SHP77 (cell line): ENCODE results near the gene CHCHD6.

ENCODE experiments used
- DNase-seq, 2 experiments: peaks; one replicate each; lab custom pipeline; 2025; lab: John Stamatoyannopoulos, UW

Gene CHCHD6

DNA sequence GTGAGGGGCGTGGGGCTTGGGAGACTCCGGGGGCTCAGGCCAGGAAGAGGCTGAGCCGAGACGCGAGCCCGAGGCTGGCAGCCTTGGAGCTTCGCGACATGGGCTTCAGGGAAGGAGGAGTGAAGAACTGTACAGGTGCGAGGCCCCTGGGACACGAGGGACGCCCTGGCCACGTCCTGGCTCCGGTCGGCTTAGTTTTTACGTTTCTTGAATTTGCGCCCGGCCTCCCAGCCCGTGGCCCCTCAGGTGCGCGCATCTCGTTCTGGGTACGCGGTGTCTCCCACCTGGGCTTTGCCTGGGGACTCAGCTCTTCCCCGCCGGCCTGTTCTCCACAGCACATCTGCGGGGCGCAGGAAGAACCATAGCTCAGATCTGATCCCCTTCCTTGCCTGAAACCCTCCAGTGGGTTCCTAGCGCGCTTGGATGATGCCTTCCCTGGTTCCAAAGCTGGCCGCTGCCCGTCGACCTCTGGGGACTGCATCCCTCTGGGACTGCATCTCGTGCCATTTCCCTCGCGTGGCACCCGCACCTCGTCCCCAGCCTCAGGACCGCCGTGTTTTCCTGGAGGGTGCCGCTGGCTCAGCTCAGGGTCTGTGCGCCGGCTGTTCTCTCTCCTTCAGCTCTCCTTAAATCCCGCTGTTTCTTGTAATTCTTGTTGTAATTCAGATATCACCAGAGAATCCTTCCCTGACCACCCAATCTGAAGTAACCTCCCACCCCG lies 614 bp downstream of the CHCHD6 start:
- DNase-seq: peak in 1 of 2 experiments; percentile 1

DNA sequence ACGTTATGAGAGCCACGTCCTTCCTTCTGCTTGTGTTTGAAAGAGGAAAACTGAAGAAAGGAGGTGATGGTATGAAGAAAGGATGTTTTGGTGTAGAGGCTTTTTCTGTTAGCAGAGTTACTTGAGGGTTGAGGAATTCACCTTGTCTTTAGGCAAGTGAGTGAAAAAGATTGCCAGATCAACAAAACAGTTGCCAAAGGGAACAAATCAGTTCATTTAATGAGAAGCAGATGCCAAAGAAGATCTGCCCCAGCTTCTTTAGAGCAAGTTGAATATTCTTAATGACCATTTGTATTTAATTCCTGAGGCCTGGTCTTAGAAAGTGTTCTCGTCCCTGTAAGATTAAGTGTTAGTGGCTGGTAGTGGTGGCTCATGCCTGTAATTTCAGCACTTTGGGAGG lies 2.6 kb downstream of the CHCHD6 start:
- no peak for DNase-seq

DNA sequence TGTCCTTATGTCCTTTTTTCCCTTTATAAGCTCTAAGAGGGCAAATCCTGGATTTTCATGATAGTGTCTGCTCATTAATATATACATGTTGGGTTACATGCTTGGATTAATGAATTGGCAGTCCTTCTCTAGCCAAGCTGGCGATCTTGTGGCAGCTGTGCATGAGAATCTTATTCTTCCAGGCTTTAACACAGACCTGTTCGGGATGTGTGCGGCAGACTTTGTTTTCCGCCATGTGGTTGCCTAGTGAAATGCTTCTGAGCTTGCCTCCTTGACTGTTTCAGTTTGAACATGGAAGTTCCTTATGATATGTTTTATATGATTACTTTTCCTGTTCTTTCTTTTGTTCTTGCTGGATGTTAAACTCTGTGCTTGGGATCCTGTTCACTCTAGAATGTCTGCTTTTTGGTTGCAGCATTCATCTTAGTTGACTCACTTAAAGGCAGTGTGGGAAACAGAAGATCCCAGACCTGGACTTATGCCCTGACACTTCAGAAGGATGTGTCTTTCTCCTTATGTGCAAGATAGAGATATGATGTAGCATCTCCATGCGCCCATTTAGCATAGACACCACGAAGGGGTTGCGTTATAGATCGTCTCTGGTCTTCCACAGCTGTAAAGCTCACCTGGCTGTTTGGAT lies 7.2 kb downstream of the CHCHD6 start:
- no peak for DNase-seq

DNA sequence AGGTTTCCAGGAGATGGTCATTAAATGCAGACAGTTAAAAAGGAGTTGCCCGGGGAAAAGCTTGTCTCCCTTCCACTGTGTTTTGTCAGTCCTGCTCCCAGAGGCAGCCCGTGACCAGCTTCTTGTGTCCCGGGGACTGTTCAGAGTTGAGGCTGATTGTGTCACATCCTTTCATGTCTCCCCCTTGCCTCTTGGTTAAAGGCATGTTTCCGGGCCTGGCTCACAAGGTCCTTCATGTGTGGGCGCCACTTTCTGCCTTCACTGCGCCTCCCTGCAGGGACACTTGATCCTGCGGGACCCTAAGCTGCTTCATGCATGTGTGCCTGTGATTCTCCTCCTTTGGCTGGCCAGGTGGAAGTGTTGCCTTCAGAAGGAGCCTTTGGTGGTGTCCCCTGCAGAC lies 9.2 kb downstream of the CHCHD6 start:
- DNase-seq: no peak

DNA sequence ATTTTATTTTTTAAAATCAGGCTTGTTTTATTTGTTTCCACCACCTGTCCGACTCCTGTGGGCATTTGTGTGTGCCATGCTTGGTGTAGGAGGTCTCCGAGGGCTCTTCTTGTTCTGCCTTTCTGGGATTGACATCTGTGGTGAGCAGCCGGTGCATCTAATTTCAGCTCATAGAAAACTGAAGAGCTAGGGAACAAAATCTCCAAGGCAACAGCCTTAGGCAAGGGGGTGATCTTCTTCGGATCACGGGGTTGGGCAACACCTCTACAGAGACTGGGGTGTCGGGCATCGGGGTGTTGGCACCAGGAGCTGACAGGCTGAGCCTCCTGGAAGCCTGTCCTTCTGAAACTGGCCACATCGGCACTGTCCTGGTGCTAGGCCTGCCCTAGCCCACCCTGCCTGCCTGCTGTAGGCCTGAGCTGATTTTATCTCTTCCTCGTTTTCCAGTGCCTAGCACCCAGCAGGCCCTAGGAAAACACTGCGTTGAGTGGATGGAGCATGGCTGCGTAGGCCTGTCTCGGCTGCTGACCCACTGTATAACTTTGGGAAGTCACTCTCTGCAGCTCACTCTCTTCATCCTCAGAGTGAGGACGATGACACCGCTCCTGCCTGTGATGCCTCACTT lies 10.3 kb downstream of the CHCHD6 start:
- DNase-seq: no peak

DNA sequence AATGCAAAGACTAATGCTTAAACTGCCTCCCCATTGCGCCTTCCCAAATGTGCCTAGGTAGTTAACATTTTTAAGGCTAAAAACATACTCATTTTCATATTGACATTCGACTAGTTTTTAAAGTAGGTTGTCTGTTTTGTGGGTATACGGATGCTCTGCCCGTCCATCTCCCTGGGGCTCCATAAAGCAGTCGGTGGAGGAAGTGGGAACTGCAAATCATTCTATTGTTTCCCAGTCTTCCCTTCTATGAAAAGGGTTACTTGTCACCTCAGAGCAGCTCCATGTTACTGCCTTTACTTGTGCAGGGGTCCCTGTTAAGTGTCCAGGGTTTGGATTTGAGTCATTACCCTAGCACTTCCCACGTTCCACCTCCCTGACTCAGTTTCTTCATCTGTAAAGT lies 10.9 kb downstream of the CHCHD6 start:
- DNase-seq: no peak

DNA sequence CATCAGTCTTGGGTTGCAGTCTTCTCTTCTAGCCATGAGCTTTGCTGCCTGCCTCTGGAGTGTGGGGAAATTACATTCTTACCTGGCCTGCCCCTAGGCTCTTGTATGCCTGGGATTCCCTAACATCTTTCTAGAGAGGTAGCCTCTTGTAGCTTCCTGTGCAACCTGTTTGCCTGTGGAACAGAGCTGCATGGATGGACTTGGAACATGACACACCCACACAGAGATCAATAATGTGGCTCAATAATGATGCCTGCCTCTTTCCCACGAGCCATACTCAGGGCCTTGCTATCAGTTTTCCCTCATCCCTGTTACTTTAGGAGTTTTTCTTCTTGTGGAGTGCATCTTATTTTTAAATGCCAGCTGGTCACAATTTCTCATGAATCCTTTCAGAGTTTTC lies 11.4 kb downstream of the CHCHD6 start:
- DNase-seq: no peak

DNA sequence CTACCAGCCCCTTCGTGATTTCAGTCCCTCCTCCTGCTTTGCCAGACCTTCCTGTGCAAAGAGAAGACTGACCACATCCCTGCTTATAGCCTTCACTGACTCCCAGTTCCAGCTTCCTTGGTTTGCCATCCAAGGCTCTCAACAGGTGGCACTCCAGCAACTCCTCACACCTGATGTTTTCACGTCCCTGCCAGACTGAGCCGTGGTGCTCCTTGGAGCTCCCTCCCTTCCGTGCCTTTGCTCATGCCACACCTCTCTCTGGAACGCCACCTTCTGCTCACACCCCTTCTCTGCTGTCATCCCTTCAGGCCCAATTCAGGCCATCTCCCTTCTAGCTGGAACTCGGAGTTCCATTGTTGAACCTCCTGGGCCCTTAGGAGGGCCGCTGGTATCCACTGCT lies 12.0 kb downstream of the CHCHD6 start:
- DNase-seq: no peak

DNA sequence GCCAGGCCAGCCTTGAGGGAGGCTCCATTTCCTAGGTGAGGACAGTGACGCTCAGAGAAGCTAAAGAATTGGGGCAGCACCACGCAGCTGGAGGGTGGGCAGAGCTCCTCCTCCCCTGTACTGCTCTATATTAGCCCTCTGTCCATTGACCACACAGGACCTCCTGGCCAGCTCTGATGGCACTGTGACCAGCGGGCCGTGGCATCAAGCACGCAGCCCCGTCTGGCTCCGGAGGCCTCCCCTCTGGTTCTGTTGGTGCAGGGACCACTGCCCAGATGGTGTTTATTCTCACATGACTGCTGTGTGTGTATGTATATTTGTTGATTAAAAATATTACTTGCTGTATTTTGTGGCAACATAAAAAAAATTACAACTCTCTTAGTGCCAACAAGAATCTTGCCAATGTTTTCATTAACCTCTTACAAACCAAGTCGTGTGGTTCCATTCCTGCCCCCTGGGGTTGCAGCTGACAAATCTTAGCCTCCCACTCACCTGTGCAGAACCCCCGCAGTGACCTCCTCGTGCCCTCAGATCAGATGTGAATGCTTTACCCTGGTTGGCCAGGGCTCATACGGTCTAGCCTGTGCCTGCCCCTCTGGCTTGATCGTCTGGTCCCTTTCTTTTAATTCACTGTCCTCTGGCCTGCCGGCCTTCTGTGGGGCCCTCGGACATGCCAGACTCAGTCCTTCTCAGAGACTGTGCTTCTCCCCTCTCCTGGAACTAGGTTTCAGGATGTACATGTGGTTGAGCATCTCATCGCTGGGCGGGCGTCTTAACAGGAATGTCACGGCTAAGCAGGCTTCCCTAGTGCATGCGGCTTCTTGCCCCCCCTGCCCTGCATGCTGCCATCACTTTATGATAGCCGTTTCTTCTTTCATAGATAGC lies 14.8 kb downstream of the CHCHD6 start:
- no peak for DNase-seq

DNA sequence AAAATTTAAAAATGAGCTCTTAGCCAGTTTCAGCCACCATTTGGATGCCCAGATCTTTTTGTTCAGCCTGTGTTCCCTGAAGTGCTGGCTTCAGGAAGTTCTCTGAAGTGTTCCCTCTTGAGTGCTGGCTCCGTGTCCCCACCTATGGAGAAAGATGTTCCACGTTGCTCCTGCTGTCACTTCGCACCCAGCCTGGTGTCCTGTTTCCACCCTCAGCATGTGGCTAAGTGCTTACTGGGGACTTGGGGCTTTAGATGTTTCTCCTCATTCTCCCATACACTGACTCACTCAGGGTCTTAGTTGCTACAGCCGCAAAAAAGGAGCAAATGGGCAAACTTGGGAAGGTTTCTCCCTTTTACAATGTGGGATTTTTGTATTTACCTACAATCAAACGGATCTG lies 16.6 kb downstream of the CHCHD6 start:
- no peak for DNase-seq

DNA sequence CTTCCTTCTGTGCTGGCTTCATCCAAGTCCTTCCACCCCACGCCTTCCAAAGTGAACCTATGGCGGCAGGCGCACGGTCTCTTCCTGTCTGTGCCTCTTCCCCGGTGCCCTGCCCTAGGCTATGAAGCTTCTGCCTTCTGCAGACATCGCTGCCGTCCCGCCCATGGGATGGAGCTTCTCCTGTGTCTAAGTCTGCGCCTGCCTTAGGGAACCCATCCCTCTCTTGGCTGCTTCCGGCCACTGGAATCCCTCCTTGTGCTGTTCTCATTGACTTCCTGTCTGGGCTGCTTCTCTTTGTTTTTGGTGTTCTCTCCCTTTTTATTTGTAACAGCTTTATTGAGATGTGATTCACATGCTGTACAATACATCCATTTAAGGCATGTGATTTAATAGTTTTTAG lies 17.2 kb downstream of the CHCHD6 start:
- DNase-seq: no peak

DNA sequence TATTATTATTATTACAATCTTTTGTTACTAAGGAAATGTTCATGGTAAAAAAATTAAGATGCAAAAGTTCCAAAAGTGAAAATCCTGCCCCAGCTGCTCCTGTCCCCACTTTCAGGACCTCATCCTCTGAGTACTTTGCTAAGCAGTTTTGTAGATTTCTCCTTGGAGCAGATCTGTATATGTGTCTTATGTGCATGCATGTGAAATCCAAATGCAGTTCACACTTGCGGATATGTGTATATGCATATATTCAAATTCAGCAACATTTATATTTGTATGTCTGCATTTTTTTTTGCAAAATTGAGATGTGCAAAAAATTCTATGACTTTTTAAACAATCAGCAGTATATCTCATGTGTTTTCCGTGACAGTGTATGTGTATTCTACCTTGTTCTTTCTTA lies 19.2 kb downstream of the CHCHD6 start:
- DNase-seq: no peak

DNA sequence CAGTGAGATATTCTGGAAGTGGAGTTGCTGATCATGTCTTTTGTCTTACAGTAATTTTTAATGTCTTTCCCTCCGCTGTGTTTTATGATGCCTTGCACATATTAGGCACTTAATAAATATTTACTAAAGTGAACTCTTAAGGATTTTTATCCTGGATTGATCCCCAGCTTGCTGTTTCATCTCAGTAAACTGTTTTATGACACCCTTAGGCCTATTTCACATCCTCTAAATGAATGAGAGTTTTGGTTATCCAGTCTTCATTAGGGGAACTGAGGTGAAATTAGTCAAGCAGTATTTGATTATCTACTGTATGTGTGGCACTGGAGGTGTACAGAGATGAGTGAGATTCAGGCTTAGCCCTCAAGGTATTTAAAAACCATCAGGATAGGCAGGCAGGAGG lies 19.8 kb downstream of the CHCHD6 start:
- no peak for DNase-seq

DNA sequence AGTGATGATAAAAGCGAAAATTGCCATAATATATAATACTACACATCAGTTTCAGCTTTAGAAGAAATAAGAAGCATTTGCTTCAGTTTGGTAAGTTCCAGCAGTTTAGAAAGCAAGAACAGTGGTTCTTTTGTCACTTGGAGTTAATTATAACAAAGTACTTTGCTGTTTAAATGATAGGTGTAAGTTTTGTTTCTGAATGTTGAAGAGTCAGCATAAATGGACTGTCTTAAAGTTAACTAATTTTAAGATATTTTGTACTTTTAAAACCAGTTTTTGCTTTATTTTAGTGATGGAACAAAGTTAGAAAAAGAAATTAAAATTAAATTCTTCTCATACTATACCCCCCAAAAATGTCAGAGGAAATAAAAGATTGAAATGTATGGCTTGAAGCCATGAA lies 24.6 kb downstream of the CHCHD6 start:
- no peak for DNase-seq

DNA sequence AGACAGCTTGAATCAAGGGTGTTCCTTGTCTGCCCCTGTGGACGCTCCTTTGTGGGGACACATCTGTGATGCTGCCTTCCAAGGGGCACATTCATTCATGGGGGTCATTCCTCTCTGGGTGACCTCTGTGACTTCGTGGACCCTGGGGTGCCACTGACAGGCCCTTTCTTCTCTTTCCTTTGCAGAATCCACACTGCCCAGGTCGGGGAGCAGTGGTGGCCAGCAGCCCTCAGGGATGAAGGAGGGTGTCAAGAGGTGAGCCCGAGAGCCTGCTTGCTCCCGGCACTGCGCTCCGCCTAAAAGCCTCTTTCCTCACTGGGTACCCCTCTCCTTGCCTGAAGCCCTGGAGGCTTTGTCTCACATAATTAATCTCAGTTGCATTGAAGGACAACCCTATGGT lies 26.3 kb downstream of the CHCHD6 start:
- DNase-seq: no peak

DNA sequence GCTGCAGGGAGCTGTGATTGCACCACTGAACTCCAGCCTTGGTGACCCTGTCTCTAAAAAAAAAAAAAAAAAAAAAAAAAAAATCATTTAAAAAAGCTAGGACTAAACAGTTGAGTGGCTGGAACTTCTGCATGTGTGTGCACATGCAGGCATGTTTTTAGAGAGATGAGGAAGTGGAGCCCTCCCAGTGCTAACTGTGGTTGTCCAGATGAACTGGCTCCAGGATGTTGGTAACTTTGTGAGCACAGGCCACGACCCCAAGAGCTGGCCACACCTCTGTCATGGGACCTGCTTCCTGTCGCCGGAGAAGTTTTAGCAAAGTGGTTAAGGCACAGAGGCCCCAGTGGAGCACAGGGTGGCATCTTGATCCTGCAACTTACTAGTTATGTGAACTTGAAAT lies 27.0 kb downstream of the CHCHD6 start:
- no peak for DNase-seq

DNA sequence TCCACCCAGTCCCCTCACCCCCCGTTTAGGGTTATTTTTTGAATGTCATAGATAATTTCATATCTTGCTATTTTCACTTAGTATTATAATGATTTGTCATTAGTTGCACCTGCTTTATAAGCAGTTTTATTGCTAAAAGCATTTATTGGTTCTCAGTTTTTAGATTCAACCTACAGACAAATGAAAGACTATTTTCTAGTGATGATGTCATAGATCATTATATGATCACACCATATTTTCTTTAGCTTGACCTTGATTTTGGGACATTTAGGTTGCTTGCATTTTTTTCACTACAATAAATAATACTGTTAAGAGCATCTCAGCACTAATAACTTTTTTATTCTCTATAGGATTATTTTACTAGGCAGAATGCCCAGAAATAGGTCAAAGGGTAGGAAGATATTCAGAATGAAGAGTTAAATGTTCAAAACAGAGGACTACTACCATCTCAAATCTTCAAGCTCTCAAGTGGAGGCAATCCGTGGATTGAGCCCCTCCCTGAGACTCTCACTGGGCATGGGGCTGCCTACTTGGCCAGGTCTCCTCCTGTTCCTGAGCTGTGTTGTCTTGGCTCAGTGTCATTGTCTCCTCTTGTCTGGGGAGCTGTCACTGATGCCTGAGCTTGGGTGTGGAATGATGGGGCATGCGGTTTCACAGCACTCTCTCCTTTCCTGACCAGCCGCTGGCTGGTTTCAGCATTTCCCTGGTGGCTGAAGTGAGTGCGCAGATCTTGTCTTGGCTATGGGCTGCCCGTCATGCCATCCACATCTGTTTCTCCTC lies 28.4 kb downstream of the CHCHD6 start:
- DNase-seq: no peak

DNA sequence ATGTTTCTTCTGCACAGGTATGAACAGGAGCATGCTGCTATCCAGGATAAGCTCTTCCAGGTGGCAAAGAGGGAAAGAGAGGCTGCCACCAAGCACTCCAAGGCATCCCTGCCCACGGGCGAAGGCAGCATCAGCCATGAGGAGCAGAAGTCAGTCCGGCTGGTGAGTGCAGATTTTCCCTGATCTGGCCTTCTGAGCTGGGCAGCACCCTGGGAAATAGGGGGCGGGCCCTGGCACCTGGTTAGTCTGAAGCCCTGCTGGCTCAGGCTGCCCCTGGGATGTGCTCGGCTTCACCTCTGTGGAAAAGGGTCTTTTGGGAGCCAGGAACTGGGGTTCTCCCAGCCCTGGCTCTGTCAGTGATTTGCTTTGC lies 29.0 kb downstream of the CHCHD6 start:
- DNase-seq: no peak

DNA sequence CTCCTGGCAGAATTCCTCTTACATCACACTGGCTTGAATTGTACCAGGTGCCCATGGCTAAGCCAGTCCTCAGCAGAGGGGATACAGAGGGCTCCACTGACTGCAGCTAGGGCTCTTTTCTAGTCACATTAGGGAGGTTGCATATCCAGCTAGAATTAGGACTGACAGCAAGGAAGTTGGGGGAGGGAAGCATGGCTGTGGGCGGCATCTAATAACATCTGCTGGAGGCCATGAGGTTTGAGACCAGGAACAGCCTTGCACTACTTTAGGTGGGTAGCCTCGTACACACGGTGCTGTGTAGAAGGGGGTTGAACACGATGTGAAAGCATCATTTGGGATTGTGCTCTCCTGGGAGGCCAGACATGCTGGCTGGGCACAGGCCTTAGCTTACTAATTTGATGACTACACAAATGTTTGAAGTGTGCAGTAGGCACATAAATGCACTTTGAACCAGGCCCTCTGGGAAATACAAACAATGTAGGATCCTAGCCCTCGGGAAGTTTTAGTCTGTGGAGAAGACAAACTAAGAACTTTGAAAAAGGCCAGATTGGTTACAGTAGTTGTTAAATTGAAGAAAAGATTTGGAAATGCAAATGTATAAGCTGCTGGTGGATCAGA lies 30.2 kb downstream of the CHCHD6 start:
- no peak for DNase-seq

DNA sequence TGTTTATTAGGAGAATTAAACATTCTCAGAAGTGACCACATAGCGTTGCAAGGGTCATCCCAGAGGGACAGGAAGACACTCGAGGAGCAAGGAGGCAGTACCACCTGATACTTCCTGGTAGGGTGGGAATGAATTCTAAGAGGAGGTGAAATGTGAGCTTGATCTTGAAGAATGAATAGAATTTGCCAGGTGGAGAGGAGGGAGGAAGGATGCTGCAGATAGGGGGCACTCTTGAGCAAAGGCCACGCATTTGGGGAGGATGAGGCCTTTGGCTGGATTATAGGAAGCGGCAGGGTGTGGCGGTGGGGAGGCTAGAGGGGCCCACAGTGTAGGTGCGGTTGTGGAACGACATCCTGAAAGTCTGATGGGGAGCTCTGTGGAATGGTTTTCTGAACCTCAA lies 33.5 kb downstream of the CHCHD6 start:
- DNase-seq: no peak

DNA sequence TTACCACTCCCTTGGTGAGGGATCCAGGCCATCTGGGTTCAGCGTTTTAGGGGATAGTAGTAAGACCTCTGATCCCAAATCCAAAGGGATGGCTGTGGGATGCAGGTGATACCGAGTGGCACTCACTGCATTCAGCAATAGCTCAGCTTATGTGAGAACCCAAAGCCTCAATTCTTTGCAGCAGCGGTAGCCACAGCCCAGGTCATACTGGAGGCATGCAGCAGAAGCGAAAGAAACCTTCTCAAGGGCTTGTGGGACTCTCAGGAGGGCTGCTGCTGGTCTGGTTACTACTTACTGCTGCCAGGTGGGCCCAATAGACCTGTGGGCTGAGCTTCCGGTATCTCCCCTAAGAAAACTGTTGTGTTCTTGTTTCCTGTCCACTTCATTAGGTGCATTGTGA lies 38.0 kb downstream of the CHCHD6 start:
- DNase-seq: no peak
